ENCODE measurements around the gene BMP2. TPM values are rescaled to one million over a fixed set of nuclear protein-coding genes. Genes with fewer than 3 reads are reported as not detected.

BMP2 gene
- total RNA-seq, 5 donors from 2014 or later (not counting 1 experiment from before 2014, with no cell fraction given), result 0.13 TPM; not detected in 4

DNA sequence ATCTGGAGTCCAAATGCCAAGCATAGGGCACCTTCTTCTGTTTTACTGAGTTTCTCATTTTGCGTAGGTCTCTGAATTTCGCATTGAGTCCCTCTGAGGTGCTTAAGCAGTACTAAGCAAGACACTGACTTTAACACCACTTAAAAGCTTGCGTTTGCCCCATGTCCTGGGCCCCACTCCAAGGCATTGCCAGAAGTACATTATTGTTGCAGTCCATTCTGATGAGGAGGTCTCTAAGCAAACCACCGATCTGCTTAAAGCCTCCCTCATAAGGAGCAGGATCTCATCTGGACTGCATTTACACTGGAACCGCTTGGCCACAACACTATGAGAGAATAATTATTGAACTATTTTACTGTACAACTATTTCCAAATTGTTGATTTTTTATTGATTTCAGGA, 16.3 kb downstream of the BMP2 start:
- ChIA-PET POLR2A (no interaction called here), CTCF (interaction anchor here in 1 of 2 donors (0.6 kb wide), 1 partner anchor 190 kb away, joined by 3 read pairs; no protein-coding TSS in a partner anchor)
- Mint-ChIP-seq H3K4me1 (no peaks in the 10 kb centered on the region), H3K9me3 (peaks cover 0 to 4% (median 0%) of the 10 kb centered on the region in 3 donors), H3K4me3 (no peak overlapping the region), H3K27me3 (no peaks in the 10 kb centered on the region), H3K27ac (no peak overlapping the region), H3K36me3 (no peaks in the 10 kb centered on the region)
- no peaks in the 10 kb centered on the region for H3K36me3 ChIP-seq (ENCODE audit: control insufficient read depth in 2 of 2, extremely low read depth in 1 of 2, insufficient read depth in 1 of 2, low read length in 1 of 2)
- no peak overlapping the region for H3K4me3 ChIP-seq (ENCODE audit: control insufficient read depth in 1 of 2, extremely low read depth in 1 of 2, low read length in 1 of 2)
- DNase-seq, result no peak
- H3K27me3 ChIP-seq (replicated peaks in 1 of 2; ENCODE audit: control insufficient read depth in 2 of 2, extremely low read depth in 1 of 2, insufficient read depth in 2 of 2, low read length in 1 of 2), result peaks cover 0 to 3% of the 10 kb centered on the region in 2 experiments
- H3K9me3 ChIP-seq, result no peaks in the 10 kb centered on the region
- H3K27ac ChIP-seq (ENCODE audit: low read length), result no peak overlapping the region
- WGBS (ENCODE audit: insufficient coverage), result 100% methylated on average over 1 of the region's 5 CpGs
- ATAC-seq (replicated peaks in 1 of 4), result no peak
- no peaks in the 10 kb centered on the region for H3K4me1 ChIP-seq (ENCODE audit: control insufficient read depth in 1 of 2, extremely low read depth in 1 of 2, insufficient read depth in 2 of 2, low read length in 2 of 2)

DNA sequence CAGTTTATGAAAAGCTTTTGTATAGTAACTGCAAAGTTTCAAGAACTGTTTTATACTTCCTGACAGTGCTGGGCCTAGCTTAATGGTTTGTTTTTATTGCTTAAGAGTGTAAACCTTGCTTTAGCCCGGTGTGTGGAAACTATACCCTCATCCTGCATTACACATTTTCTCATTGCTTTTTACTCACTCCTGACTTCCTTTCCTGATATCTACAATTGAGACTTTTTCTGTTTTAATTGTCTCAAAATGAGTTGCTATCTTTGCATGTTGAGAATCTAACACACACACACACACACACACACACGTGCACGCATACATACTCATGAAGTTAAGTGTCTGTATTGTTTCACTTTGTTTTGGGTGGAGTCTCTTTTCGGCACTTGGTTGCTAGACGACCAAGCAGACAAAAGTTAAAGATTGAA, 16.7 kb downstream of the BMP2 start:
- Mint-ChIP-seq H3K9me3 (peaks cover 0 to 4% (median 0%) of the 10 kb centered on the region in 3 donors), H3K4me1 (no peaks in the 10 kb centered on the region), H3K27me3 (no peaks in the 10 kb centered on the region), H3K36me3 (no peaks in the 10 kb centered on the region), H3K4me3 (no peak overlapping the region), H3K27ac (no peak overlapping the region)
- no peak for DNase-seq
- no peaks in the 10 kb centered on the region for H3K36me3 ChIP-seq (ENCODE audit: control insufficient read depth in 2 of 2, extremely low read depth in 1 of 2, insufficient read depth in 1 of 2, low read length in 1 of 2)
- CTCF ChIA-PET, result interaction anchor here in 1 of 2 donors (0.6 kb wide), 1 partner anchor 190 kb away, joined by 3 read pairs; no protein-coding TSS in a partner anchor
- ATAC-seq (replicated peaks in 1 of 4), result no peak
- no peak overlapping the region for H3K27ac ChIP-seq (ENCODE audit: low read length)
- no CpG with 5 or more reads among the region's 5 CpGs for WGBS (ENCODE audit: insufficient coverage)
- no peaks in the 10 kb centered on the region for H3K9me3 ChIP-seq
- peaks cover 0 to 3% of the 10 kb centered on the region in 2 experiments for H3K27me3 ChIP-seq (replicated peaks in 1 of 2; ENCODE audit: control insufficient read depth in 2 of 2, extremely low read depth in 1 of 2, insufficient read depth in 2 of 2, low read length in 1 of 2)
- no peaks in the 10 kb centered on the region for H3K4me1 ChIP-seq (ENCODE audit: control insufficient read depth in 1 of 2, extremely low read depth in 1 of 2, insufficient read depth in 2 of 2, low read length in 2 of 2)
- no peak overlapping the region for H3K4me3 ChIP-seq (ENCODE audit: control insufficient read depth in 1 of 2, extremely low read depth in 1 of 2, low read length in 1 of 2)
- POLR2A ChIA-PET, result interaction anchor here (0.6 kb wide), 2 partner anchors 11 to 30 kb away, joined by 3 to 4 read pairs; no protein-coding TSS in a partner anchor

DNA sequence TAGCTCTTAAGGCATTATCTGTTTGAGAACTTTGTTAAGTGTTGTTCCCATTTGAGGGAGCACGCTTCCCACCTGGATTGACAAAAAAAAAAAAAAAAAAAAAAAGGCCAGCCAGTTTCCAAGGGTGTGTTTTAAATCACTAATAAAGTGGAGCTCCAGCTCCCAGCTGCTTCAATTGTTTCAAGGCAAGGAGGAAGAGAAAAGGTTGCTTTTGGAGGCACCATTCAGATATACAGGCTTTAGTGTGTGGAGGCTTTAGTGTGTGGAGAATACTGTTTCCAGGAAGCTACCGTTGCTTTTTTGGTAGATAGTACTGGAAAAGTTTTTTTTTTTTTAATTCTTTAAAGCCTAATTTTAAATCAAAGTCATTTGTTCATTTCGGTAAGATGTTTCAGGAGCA, 17.3 kb downstream of the BMP2 start:
- no peaks in the 10 kb centered on the region for H3K36me3 Mint-ChIP-seq
- WGBS (ENCODE audit: insufficient coverage), result 100% methylated on average over 1 of the region's 3 CpGs
- H3K9me3 ChIP-seq, result no peaks in the 10 kb centered on the region
- peaks cover 0 to 3% of the 10 kb centered on the region in 2 experiments for H3K27me3 ChIP-seq (replicated peaks in 1 of 2; ENCODE audit: control insufficient read depth in 2 of 2, extremely low read depth in 1 of 2, insufficient read depth in 2 of 2, low read length in 1 of 2)
- no peaks in the 10 kb centered on the region for H3K36me3 ChIP-seq (ENCODE audit: control insufficient read depth in 2 of 2, extremely low read depth in 1 of 2, insufficient read depth in 1 of 2, low read length in 1 of 2)
- H3K4me3 Mint-ChIP-seq, result no peak overlapping the region
- no peak overlapping the region for H3K27ac Mint-ChIP-seq
- no peaks in the 10 kb centered on the region for H3K4me1 ChIP-seq (ENCODE audit: control insufficient read depth in 1 of 2, extremely low read depth in 1 of 2, insufficient read depth in 2 of 2, low read length in 2 of 2)
- ChIA-PET POLR2A (interaction anchor here (0.6 kb wide), 2 partner anchors 12 to 30 kb away, joined by 3 to 4 read pairs; no protein-coding TSS in a partner anchor), CTCF (interaction anchor here in 1 of 2 donors (0.6 kb wide), 2 partner anchors 961 to 1766 kb away, joined by 4 to 12 read pairs; no protein-coding TSS in a partner anchor)
- peaks cover 0 to 4% (median 0%) of the 10 kb centered on the region in 3 donors for H3K9me3 Mint-ChIP-seq
- H3K4me1 Mint-ChIP-seq, result no peaks in the 10 kb centered on the region
- DNase-seq (no peak), ATAC-seq (replicated peaks in 1 of 4) (no peak)
- H3K27me3 Mint-ChIP-seq, result no peaks in the 10 kb centered on the region
- H3K4me3 ChIP-seq (ENCODE audit: control insufficient read depth in 1 of 2, extremely low read depth in 1 of 2, low read length in 1 of 2), result no peak overlapping the region
- H3K27ac ChIP-seq (ENCODE audit: low read length), result no peak overlapping the region

DNA sequence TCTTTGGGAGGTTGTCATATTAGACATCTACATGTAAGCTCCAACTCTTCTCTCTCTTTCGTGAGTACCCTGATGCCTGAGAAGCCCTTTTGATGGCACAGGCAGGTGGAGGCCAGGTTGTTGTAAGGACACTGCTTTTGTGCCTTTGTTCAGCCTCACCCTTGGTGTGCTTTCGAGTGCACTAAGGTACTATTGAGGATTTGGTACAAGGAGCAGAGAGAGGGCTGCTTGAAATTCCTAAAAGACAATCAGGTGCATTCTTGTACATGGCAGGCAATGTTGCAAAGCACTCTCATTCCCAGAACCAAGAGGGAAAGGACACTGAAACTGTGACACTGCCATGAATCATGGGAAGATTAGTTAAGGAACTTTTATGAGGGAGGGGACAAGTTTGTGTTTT, 19.1 kb downstream of the BMP2 start:
- Histone ChIP-seq H3K4me1 (ENCODE audit: control insufficient read depth in 1 of 2, extremely low read depth in 1 of 2, insufficient read depth in 2 of 2, low read length in 2 of 2) (no peaks in the 10 kb centered on the region), H3K27ac (ENCODE audit: low read length) (no peak overlapping the region), H3K27me3 (replicated peaks in 1 of 2; ENCODE audit: control insufficient read depth in 2 of 2, extremely low read depth in 1 of 2, insufficient read depth in 2 of 2, low read length in 1 of 2) (peaks cover 0 to 3% of the 10 kb centered on the region in 2 experiments), H3K4me3 (ENCODE audit: control insufficient read depth in 1 of 2, extremely low read depth in 1 of 2, low read length in 1 of 2) (no peak overlapping the region), H3K9me3 (no peaks in the 10 kb centered on the region), H3K36me3 (ENCODE audit: control insufficient read depth in 2 of 2, extremely low read depth in 1 of 2, insufficient read depth in 1 of 2, low read length in 1 of 2) (no peaks in the 10 kb centered on the region)
- Mint-ChIP-seq H3K27me3 (no peaks in the 10 kb centered on the region), H3K4me3 (no peak overlapping the region), H3K4me1 (no peaks in the 10 kb centered on the region), H3K27ac (no peak overlapping the region), H3K9me3 (peaks cover 0 to 4% (median 0%) of the 10 kb centered on the region in 3 donors), H3K36me3 (no peaks in the 10 kb centered on the region)
- no CpG with 5 or more reads among the region's 2 CpGs for WGBS (ENCODE audit: insufficient coverage)
- DNase-seq, result no peak
- no peak for ATAC-seq (replicated peaks in 1 of 4)
- ChIA-PET POLR2A (no interaction called here), CTCF (no interaction called here)

DNA sequence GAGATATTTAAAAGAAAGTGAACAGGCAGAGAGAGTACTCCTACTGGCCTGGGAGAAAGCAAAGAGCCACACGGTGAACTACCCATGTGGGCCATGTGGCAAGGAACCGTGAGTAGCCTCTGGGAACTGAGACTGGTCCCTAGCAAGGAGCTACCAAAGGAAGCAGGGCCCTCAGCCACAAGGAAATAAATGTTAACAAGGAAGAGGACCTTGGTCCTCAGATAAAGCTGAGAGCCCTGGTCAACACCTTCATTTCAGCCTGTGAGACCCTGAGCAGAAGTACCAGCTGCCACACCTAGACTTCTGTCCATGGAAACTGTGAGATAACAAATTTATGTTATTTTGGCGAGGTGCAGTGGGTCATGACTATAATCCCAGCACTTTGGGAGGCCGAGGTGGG, 25.3 kb downstream of the BMP2 start:
- no peaks in the 10 kb centered on the region for H3K27me3 ChIP-seq (replicated peaks in 1 of 2; ENCODE audit: control insufficient read depth in 2 of 2, extremely low read depth in 1 of 2, insufficient read depth in 2 of 2, low read length in 1 of 2)
- H3K4me1 ChIP-seq (ENCODE audit: control insufficient read depth in 1 of 2, extremely low read depth in 1 of 2, insufficient read depth in 2 of 2, low read length in 2 of 2), result no peaks in the 10 kb centered on the region
- H3K4me3 ChIP-seq (ENCODE audit: control insufficient read depth in 1 of 2, extremely low read depth in 1 of 2, low read length in 1 of 2), result no peak overlapping the region
- WGBS (ENCODE audit: insufficient coverage), result 61% methylated on average over 3 of the region's 4 CpGs
- H3K9me3 ChIP-seq, result no peaks in the 10 kb centered on the region
- Mint-ChIP-seq H3K27me3 (no peaks in the 10 kb centered on the region), H3K36me3 (no peaks in the 10 kb centered on the region), H3K4me1 (no peaks in the 10 kb centered on the region), H3K27ac (no peak overlapping the region), H3K9me3 (peaks cover 2 to 17% (median 12%) of the 10 kb centered on the region in 3 donors), H3K4me3 (no peak overlapping the region)
- no peak for DNase-seq
- CTCF ChIA-PET, result no interaction called here
- H3K36me3 ChIP-seq (ENCODE audit: control insufficient read depth in 2 of 2, extremely low read depth in 1 of 2, insufficient read depth in 1 of 2, low read length in 1 of 2), result no peaks in the 10 kb centered on the region
- no peak overlapping the region for H3K27ac ChIP-seq (ENCODE audit: low read length)
- no peak for ATAC-seq (replicated peaks in 1 of 4)
- POLR2A ChIA-PET, result no interaction called here

DNA sequence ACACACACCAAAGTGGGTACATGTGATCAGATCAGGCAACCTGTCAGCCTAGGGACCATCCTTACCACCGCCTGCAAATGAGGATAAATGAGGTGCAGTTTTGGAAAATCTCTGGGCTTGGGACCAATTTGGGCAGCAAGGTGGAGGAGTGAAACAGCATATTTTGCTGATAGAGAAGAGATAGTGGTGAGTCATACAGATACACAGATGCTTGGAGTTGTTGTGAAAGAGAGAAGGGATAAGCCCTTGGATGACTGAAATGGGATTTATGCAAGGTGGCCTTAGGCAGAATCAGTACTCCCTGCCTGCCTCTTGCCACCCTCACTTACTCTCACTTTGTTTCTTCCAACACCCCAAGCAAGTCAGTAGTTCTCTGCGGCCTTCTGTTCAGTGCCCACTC, 34.7 kb downstream of the BMP2 start:
- Mint-ChIP-seq H3K4me1 (no peaks in the 10 kb centered on the region), H3K27ac (no peak overlapping the region), H3K9me3 (peaks cover 0 to 13% (median 5%) of the 10 kb centered on the region in 3 donors), H3K36me3 (no peaks in the 10 kb centered on the region), H3K27me3 (peaks cover 2 to 3% of the 10 kb centered on the region in 2 donors), H3K4me3 (no peak overlapping the region)
- ATAC-seq (replicated peaks in 1 of 4) (no peak), DNase-seq (no peak)
- no peaks in the 10 kb centered on the region for H3K27me3 ChIP-seq (replicated peaks in 1 of 2; ENCODE audit: control insufficient read depth in 2 of 2, extremely low read depth in 1 of 2, insufficient read depth in 2 of 2, low read length in 1 of 2)
- ChIA-PET CTCF (no interaction called here), POLR2A (no interaction called here)
- H3K4me1 ChIP-seq (ENCODE audit: control insufficient read depth in 1 of 2, extremely low read depth in 1 of 2, insufficient read depth in 2 of 2, low read length in 2 of 2), result no peaks in the 10 kb centered on the region
- H3K27ac ChIP-seq (ENCODE audit: low read length), result no peak overlapping the region
- no peaks in the 10 kb centered on the region for H3K36me3 ChIP-seq (ENCODE audit: control insufficient read depth in 2 of 2, extremely low read depth in 1 of 2, insufficient read depth in 1 of 2, low read length in 1 of 2)
- WGBS (ENCODE audit: insufficient coverage), result 86% methylated on average over 1 of the region's 2 CpGs
- H3K4me3 ChIP-seq (ENCODE audit: control insufficient read depth in 1 of 2, extremely low read depth in 1 of 2, low read length in 1 of 2), result no peak overlapping the region
- no peaks in the 10 kb centered on the region for H3K9me3 ChIP-seq

DNA sequence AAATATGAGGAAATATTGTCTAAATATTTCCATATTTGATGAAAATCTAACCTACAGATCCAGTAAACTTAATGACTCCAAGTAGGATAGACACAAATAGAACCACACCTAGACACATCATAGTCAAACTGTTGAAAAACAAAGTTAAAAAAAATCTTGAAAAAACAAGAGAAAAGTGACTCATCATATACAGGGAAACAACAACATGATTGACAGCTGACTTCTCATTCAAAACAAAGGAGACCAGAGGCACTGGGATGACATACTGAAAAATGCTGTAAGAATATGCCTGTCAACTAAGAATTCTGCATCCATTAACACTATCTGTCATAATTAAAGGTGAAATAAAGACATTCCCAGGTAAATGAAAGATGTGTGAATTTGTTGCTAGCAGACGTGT, 38.8 kb downstream of the BMP2 start:
- DNase-seq (no peak), ATAC-seq (replicated peaks in 1 of 4) (no peak)
- H3K9me3 Mint-ChIP-seq, result peaks cover 0 to 16% (median 7%) of the 10 kb centered on the region in 3 donors
- Histone ChIP-seq H3K27me3 (replicated peaks in 1 of 2; ENCODE audit: control insufficient read depth in 2 of 2, extremely low read depth in 1 of 2, insufficient read depth in 2 of 2, low read length in 1 of 2) (no peaks in the 10 kb centered on the region), H3K9me3 (no peaks in the 10 kb centered on the region), H3K36me3 (ENCODE audit: control insufficient read depth in 2 of 2, extremely low read depth in 1 of 2, insufficient read depth in 1 of 2, low read length in 1 of 2) (no peaks in the 10 kb centered on the region), H3K4me3 (ENCODE audit: control insufficient read depth in 1 of 2, extremely low read depth in 1 of 2, low read length in 1 of 2) (no peak overlapping the region), H3K27ac (ENCODE audit: low read length) (no peak overlapping the region), H3K4me1 (ENCODE audit: control insufficient read depth in 1 of 2, extremely low read depth in 1 of 2, insufficient read depth in 2 of 2, low read length in 2 of 2) (no peaks in the 10 kb centered on the region)
- CTCF ChIA-PET, result no interaction called here
- H3K27me3 Mint-ChIP-seq, result peaks cover 0 to 2% of the 10 kb centered on the region in 2 donors
- no peak overlapping the region for H3K4me3 Mint-ChIP-seq
- POLR2A ChIA-PET, result no interaction called here
- H3K36me3 Mint-ChIP-seq, result no peaks in the 10 kb centered on the region
- no peaks in the 10 kb centered on the region for H3K4me1 Mint-ChIP-seq
- no peak overlapping the region for H3K27ac Mint-ChIP-seq
- no CpG with 5 or more reads among the region's 1 CpG for WGBS (ENCODE audit: insufficient coverage)

Data from T-cell (primary cell).